Psoas muscle (tissue), 8 donors: Measurements from ENCODE around the gene CHRM2. TPM values are rescaled to one million over a fixed set of nuclear protein-coding genes. Genes with fewer than 3 reads are reported as not detected.

Source experiments
- ATAC-seq, 4 donors: fragments of 200-7000 bp; cut with Tn5 transposase; one replicate each; pipeline ENCODE4 v1.9.1; 2020; ENCODE audit warnings: moderate library complexity in 3 of 4, mild to moderate bottlenecking in 2 of 4
- DNase-seq, 2 donors: peaks; one replicate each; pipeline ENCODE4 v3.0.0-alpha.2; 2020
- H3K27ac ChIP-seq: fragments of 200-600 bp; one replicate; pipeline ENCODE4 v1.8.0; 2022
- H3K27me3 ChIP-seq, 3 donors: fragments of 200-600 bp in 1 of 3; one replicate each; pipeline versions ENCODE4 v1.6.1 to v1.8.0; 2013 to 2022; ENCODE audit warnings: low read length in 2 of 3, mild to moderate bottlenecking in 2 of 3, moderate library complexity in 1 of 3; ENCODE audit not compliant: insufficient read depth in 3 of 3
- H3K36me3 ChIP-seq, 2 donors: fragments of 200-600 bp in 1 of 2; one replicate each; pipeline versions ENCODE4 v1.6.1 to v1.8.0; 2013 to 2022; ENCODE audit warnings: low read depth in 1 of 2, mild to moderate bottlenecking in 1 of 2, moderate library complexity in 1 of 2; ENCODE audit not compliant: insufficient read depth in 1 of 2
- H3K4me1 ChIP-seq: fragments of 200-600 bp; one replicate; pipeline ENCODE4 v1.8.0; 2022
- H3K4me3 ChIP-seq: fragments of 200-600 bp; one replicate; pipeline ENCODE4 v1.8.0; 2022; ENCODE audit warnings: mild to moderate bottlenecking
- H3K9me3 ChIP-seq: fragments of 200-600 bp; one replicate; pipeline ENCODE4 v1.8.0; 2022
- CTCF ChIP-seq: fragments of 200-600 bp; IDR thresholded peaks from one replicate; pipeline ENCODE4 v1.8.0; 2022; ENCODE audit warnings: antibody characterized with exemption
- WGBS, 3 donors: extraction: QIAGEN DNeasy Blood & Tissue Kit; methylation state at CpG; one replicate each; pipeline versions ENCODE4 v1.1.6 to v1.1.7; 2013; 5-methylcytosine and 5-hydroxymethylcytosine counted together
- intact Hi-C, 2 donors: fragments of 100-400 bp; cut with DNase I; formaldehyde crosslinking; loops; one replicate each; pipeline versions ENCODE4 v1.11.0 to v1.14.2; 2022
- polyA plus RNA-seq, 3 donors: library from polyadenylated mRNA; stranded (reverse); fragments of 200-250 nt; gene quantifications; one replicate each; pipeline ENCODE4 v1.2.3, GENCODE V29; 2013
- total RNA-seq, 4 donors: library from RNA; stranded (reverse); fragmentation: NEBNext Ultra II Directional in 2 of 4; extraction: Animal tissue kit (Norgen Biotek cat#: 25700) in 2 of 4; gene quantifications; one replicate each; pipeline versions ENCODE4 v1.2.1 to v1.2.4, GENCODE V29; 2021 to 2023
- donor health status: healthy with polysubstance abuse.
- donor health status: DM: no; HTN: no; CAD: no; lungs with moderate emphysema.
- donor health status: Bipolar disorder and iron deficiency.
- donor health status: healthy.
- donor health status: DM: yes; HTN: yes; CAD: no.
- donor health status: DM: no; HTN: no; CAD: no.
- donor health status: DM: no; HTN: no; CAD: no.
- donor health status: DM: yes; HTN: yes; CAD: no.

The CHRM2 gene
- total and polyA plus RNA-seq, 7 donors = not detected

GRCh38 chr7:137018468-137018867 lies 150.0 kb downstream of the CHRM2 start:
- Histone ChIP-seq H3K9me3 (no peaks in the 10 kb centered on the region), H3K36me3 (no peaks in the 10 kb centered on the region), H3K27me3 (no peaks in the 10 kb centered on the region), H3K4me3 (no peak overlapping the region), H3K27ac (no peak overlapping the region), H3K4me1 (no peaks in the 10 kb centered on the region)
- no peak for TF ChIP-seq CTCF
- intact Hi-C loops = no loop called here
- WGBS, 3 donors = 62 to 74% (median 66%) methylated on average over 3 of the region's 3 CpGs
- no peak for ATAC-seq
- no peak for DNase-seq

- ATAC-seq (no peak), DNase-seq (no peak)
- H3K27me3 ChIP-seq = no peaks in the 10 kb centered on the region
- WGBS, 3 donors = 34% methylated on average over 1 of the region's 1 CpG
- no peak overlapping the region for H3K27ac ChIP-seq
- no peaks in the 10 kb centered on the region for H3K9me3 ChIP-seq
- intact Hi-C loops = no loop called here
- no peaks in the 10 kb centered on the region for H3K36me3 ChIP-seq
- no peaks in the 10 kb centered on the region for H3K4me1 ChIP-seq
- no peak overlapping the region for H3K4me3 ChIP-seq
- TF ChIP-seq CTCF = no peak
Observed at GRCh38 chr7:137020351-137020750, 151.9 kb downstream of the CHRM2 start.

- WGBS, 3 donors = 89 to 90% (median 89%) methylated on average over 4 of the region's 4 CpGs
- no peak for TF ChIP-seq CTCF
- ATAC-seq (no peak), DNase-seq (no peak)
- H3K36me3 ChIP-seq = no peaks in the 10 kb centered on the region
- H3K9me3 ChIP-seq = no peaks in the 10 kb centered on the region
- no peaks in the 10 kb centered on the region for H3K4me1 ChIP-seq
- H3K4me3 ChIP-seq = no peak overlapping the region
- H3K27me3 ChIP-seq = no peaks in the 10 kb centered on the region
- H3K27ac ChIP-seq = no peak overlapping the region
- intact Hi-C loops = no loop called here
Observed at GRCh38 chr7:137025469-137026175, 157.2 kb downstream of the CHRM2 start.

- intact Hi-C loops = no loop called here
- no peak overlapping the region for H3K27ac ChIP-seq
- no peaks in the 10 kb centered on the region for H3K36me3 ChIP-seq
- ATAC-seq (no peak), DNase-seq (no peak)
- H3K27me3 ChIP-seq = no peaks in the 10 kb centered on the region
- H3K4me3 ChIP-seq = no peak overlapping the region
- H3K4me1 ChIP-seq = no peaks in the 10 kb centered on the region
- no peaks in the 10 kb centered on the region for H3K9me3 ChIP-seq
- 85 to 89% (median 86%) methylated on average over 1 of the region's 1 CpG for WGBS, 3 donors
- no peak for TF ChIP-seq CTCF
Observed at GRCh38 chr7:137026176-137026500, 157.7 kb downstream of the CHRM2 start.

- TF ChIP-seq CTCF = no peak
- H3K27ac ChIP-seq = no peak overlapping the region
- ATAC-seq = no peak
Observed at GRCh38 chr7:137032436-137032835, 164.0 kb downstream of the CHRM2 start.

More at GRCh38 chr7:137032436-137032835, 164.0 kb downstream of the CHRM2 start:
- Histone ChIP-seq H3K27me3 (no peaks in the 10 kb centered on the region), H3K4me1 (no peaks in the 10 kb centered on the region), H3K4me3 (no peak overlapping the region), H3K9me3 (no peaks in the 10 kb centered on the region), H3K36me3 (no peaks in the 10 kb centered on the region)
- DNase-seq = no peak
- WGBS, 3 donors = 86 to 92% (median 86%) methylated on average over 4 of the region's 4 CpGs
- intact Hi-C loops = no loop called here
